ENCODE measurements around the gene IRX6. TPM values are rescaled to one million over a fixed set of nuclear protein-coding genes. Genes with fewer than 3 reads are reported as not detected.
A peak's percentile ranks its signal among the peaks of the same experiment; 100 is the strongest.

IRX6 gene
- total RNA-seq, 2 donors from 2014 or later, result not detected

DNA sequence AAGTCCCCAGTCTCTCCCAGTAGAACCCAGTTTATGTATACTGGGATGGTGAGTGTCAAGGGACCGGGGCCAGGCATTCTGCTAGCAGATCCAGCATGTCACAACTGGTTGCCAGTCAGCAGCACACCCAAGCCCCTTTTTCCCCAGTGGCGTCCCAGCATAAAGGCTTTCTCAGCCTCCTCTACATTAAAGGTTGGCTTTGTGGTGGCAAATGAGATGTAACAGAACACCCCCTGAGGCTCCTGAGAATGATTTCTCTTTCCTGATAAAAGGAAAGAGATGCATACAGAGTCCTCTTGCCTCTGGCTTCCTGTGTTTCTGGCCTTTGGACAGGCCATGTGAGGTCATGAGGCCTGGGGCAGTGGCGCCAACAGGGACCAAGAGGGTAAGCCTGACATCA lies 27.9 kb downstream of the IRX6 start:
- Mint-ChIP-seq H3K4me3 (no peak overlapping the region), H3K27ac (no peak overlapping the region), H3K4me1 (ENCODE audit: low read depth) (no peaks in the 10 kb centered on the region), H3K9me3 (peaks cover 1 to 2% of the 10 kb centered on the region in 2 donors), H3K36me3 (ENCODE audit: insufficient read depth in 2 of 2) (no peaks in the 10 kb centered on the region), H3K27me3 (ENCODE audit: low read depth) (peaks cover 11% of the 10 kb centered on the region)
- DNase-seq (no peak), ATAC-seq (replicated peaks in 1 of 2) (no peak)

GRCh38 chr16:55357241-55357640 lies 33.2 kb downstream of the IRX6 start:
- DNase-seq (no peak), ATAC-seq (replicated peaks in 1 of 2) (no peak)
- no peaks in the 10 kb centered on the region for H3K9me3 Mint-ChIP-seq
- no peaks in the 10 kb centered on the region for H3K4me1 Mint-ChIP-seq (ENCODE audit: low read depth)
- H3K36me3 Mint-ChIP-seq (ENCODE audit: insufficient read depth in 2 of 2), result no peaks in the 10 kb centered on the region
- no peak overlapping the region for H3K4me3 Mint-ChIP-seq
- no peaks in the 10 kb centered on the region for H3K27me3 Mint-ChIP-seq (ENCODE audit: low read depth)
- H3K27ac Mint-ChIP-seq, result no peak overlapping the region

DNA sequence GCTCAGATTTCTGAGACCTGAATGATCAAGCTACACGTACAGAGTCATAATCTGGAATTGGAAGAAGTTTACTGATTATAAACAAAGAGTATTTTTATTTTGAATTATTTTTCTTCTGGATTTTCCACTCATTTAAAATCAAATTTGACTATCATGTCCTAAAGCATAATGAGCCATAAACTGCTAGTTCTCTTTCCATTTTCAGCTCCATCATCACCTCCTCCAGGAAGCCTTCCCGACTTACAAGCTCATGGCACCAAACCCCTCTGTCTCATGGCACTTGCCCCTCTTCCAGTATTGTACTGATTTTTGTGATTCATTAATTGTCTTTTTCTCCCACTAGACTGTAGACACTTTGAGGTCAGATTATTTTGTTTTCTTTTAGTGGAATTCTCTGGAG lies 35.9 kb downstream of the IRX6 start:
- Mint-ChIP-seq H3K9me3 (no peaks in the 10 kb centered on the region), H3K4me1 (ENCODE audit: low read depth) (no peaks in the 10 kb centered on the region), H3K36me3 (ENCODE audit: insufficient read depth in 2 of 2) (no peaks in the 10 kb centered on the region), H3K27ac (no peak overlapping the region), H3K4me3 (no peak overlapping the region), H3K27me3 (ENCODE audit: low read depth) (no peaks in the 10 kb centered on the region)
- DNase-seq, result no peak
- ATAC-seq (replicated peaks in 1 of 2), result no peak

GRCh38 chr16:55364811-55365210 lies 40.8 kb downstream of the IRX6 start:
- no peak for DNase-seq
- Mint-ChIP-seq H3K4me3 (no peak overlapping the region), H3K9me3 (no peaks in the 10 kb centered on the region), H3K27me3 (ENCODE audit: low read depth) (peaks cover 13% of the 10 kb centered on the region), H3K27ac (no peak overlapping the region), H3K36me3 (ENCODE audit: insufficient read depth in 2 of 2) (no peaks in the 10 kb centered on the region), H3K4me1 (ENCODE audit: low read depth) (no peaks in the 10 kb centered on the region)
- ATAC-seq (replicated peaks in 1 of 2), result no peak

DNA sequence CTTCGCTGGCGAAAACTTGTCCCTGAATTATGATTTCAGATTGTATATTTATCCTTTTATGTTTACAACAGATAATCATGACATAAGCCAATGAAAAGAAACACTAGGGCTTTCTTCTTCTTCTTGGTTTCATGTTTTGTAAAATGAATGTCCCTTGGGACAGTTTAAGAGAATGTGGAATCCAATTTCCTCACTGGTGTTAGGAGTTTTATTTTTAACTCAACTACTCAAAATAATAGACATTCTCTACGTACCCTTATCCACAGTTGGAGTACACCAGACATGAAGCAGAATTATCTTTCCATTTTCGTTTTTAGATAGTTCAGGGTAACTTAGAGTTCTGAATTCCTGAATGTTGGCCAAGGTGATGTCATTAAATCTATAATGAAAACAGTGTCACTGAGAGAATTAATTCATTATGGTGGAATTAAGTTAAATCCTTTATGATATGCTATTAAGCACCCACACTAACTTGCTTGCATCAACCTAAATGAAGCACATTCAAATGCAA lies 43.4 kb downstream of the IRX6 start:
- Mint-ChIP-seq H3K27me3 (ENCODE audit: low read depth) (peaks cover 38% of the 10 kb centered on the region), H3K4me1 (ENCODE audit: low read depth) (peaks cover 6% of the 10 kb centered on the region), H3K4me3 (no peak overlapping the region), H3K36me3 (ENCODE audit: insufficient read depth in 2 of 2) (no peaks in the 10 kb centered on the region), H3K27ac (no peak overlapping the region), H3K9me3 (no peaks in the 10 kb centered on the region)
- no peak for ATAC-seq (replicated peaks in 1 of 2)
- DNase-seq, result no peak

DNA sequence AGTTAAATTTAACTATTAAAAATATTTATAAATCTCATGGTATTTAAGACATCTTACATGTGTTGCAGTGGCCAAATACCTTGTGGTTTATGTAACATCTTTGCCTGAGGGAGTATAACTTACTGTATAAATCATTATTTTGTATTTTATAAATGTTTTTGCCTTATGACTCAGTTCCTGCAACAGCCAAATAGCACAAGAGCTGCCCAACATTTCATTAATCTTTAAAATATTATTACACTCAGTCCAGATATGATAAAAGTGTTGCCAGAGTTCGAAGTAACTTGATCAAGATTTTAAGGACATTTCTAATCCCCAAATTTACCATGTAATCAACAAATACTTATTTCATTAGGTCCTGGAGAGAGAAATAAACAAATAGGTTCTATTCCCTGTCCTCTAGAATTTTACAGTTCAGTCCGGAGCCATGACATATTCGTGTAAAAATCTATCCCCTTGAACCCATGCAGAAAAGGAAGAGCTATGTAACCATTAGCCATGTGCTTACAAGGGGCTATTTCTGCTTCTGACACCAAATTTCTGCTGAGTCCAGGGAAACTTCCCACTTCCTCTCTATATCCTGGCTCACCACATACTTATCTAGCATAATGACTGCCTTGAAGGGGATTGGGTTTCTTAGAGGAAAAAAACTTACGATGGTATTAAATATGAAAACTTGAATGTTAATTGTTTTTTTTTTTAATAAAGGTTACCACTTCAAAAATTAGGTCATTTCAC lies 44.0 kb downstream of the IRX6 start:
- H3K9me3 Mint-ChIP-seq, result no peaks in the 10 kb centered on the region
- H3K27me3 Mint-ChIP-seq (ENCODE audit: low read depth), result peaks cover 45% of the 10 kb centered on the region
- DNase-seq, result no peak
- no peaks in the 10 kb centered on the region for H3K36me3 Mint-ChIP-seq (ENCODE audit: insufficient read depth in 2 of 2)
- no peak for ATAC-seq (replicated peaks in 1 of 2)
- H3K4me3 Mint-ChIP-seq, result no peak overlapping the region
- H3K27ac Mint-ChIP-seq, result no peak overlapping the region
- H3K4me1 Mint-ChIP-seq (ENCODE audit: low read depth), result peaks cover 6% of the 10 kb centered on the region

DNA sequence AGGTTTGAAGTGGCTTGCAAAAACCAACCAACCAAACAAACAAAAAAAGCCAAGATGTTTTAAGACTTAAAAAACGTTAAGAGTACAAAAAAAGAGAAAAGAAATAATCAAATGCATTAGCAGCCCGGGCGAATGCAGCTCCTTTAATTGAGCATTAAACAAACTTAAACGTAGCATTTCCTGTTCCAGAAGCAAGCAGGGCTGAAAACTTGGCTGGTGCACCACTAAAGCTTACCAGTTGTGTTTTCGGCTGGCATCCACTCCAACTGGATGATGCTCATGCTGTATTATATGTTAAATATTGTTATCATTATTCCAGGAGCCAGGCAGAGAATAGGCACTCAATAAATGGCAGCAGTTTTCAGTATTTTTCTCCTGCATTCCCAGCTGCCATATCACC lies 45.1 kb downstream of the IRX6 start:
- H3K9me3 Mint-ChIP-seq, result no peaks in the 10 kb centered on the region
- no peaks in the 10 kb centered on the region for H3K36me3 Mint-ChIP-seq (ENCODE audit: insufficient read depth in 2 of 2)
- peaks cover 49% of the 10 kb centered on the region for H3K27me3 Mint-ChIP-seq (ENCODE audit: low read depth)
- no peak for DNase-seq
- H3K27ac Mint-ChIP-seq, result no peak overlapping the region
- ATAC-seq (replicated peaks in 1 of 2), result no peak
- no peak overlapping the region for H3K4me3 Mint-ChIP-seq
- H3K4me1 Mint-ChIP-seq (ENCODE audit: low read depth), result peaks cover 6% of the 10 kb centered on the region

DNA sequence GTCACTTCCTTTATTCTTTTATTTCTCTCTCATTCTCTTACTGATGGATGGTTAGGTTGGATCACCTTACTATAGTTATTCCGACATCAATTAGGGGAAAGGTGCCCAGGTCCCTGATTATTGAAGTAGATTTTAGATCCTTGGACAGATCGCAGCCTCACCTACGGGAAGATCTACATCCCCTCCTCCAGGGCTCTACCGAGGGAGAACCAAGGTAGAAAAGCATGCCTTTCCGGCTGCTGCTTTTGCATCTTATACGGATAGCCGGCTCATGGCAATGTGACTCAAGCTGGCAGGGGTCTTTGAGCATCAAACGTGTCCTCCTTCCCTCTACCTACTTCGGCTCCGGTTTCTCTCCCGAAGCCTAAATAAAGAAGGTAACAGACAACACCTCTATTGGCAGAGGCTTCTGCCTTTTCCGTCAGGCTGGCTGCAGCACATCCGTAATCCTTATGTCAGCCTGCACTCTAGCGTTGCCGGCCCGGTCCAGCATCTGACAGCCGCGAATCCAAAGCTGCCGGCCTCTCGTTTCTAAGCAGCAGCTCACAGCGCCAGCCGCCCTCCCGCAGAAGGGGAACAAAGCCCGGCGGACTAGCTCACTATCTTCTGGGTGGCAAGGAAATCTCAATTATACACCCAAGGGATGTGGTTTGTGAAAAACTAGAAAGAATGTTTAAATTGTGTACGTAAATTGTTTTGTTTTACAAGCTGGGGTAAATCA lies 46.9 kb downstream of the IRX6 start:
- DNase-seq, result peak; percentile 3 to 17
- peaks cover 49% of the 10 kb centered on the region for H3K27me3 Mint-ChIP-seq (ENCODE audit: low read depth)

DNA sequence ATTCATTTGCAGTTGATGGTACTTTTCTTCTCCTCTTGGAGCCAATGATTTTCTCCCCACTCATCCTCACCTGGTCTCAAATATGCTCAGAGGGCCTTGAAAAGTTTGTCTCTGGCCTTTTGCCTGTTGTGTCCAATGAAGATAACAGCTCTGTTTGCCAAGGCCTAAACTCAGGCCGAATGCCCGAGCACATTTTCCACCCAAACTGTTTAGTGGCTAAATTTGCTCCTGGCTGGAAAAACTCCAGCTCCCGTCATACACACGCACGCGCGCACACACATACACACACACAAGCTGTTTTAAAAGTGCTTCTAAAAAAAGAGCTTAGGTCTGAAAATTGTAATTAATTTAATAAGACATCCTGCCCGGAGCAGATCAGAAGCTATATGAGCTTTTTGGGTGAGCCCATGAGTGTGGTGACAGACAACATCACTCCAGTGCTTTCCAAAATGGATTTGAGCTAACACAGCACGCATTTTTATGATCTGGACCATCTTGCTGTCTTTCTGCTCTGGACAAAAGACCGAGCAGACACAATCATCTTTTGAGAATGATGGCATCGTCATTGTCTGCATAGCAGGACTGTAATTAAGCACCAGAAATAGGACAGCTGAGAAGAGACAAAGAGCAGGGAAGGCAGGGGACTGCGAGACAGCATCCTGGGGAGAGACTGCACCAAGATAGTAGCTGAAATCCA lies 48.9 kb downstream of the IRX6 start:
- ATAC-seq (replicated peaks in 1 of 2) (no peak), DNase-seq (no peak)
- peaks cover 6% of the 10 kb centered on the region for H3K4me1 Mint-ChIP-seq (ENCODE audit: low read depth)
- no peaks in the 10 kb centered on the region for H3K9me3 Mint-ChIP-seq
- H3K36me3 Mint-ChIP-seq (ENCODE audit: insufficient read depth in 2 of 2), result no peaks in the 10 kb centered on the region
- H3K27me3 Mint-ChIP-seq (ENCODE audit: low read depth), result peaks cover 39% of the 10 kb centered on the region
- no peak overlapping the region for H3K27ac Mint-ChIP-seq
- no peak overlapping the region for H3K4me3 Mint-ChIP-seq

More for the DNA sequence above, 46.9 kb downstream of the IRX6 start:
- no peaks in the 10 kb centered on the region for H3K9me3 Mint-ChIP-seq
- ATAC-seq (replicated peaks in 1 of 2), result no peak
- peaks cover 6% of the 10 kb centered on the region for H3K4me1 Mint-ChIP-seq (ENCODE audit: low read depth)
- H3K36me3 Mint-ChIP-seq (ENCODE audit: insufficient read depth in 2 of 2), result no peaks in the 10 kb centered on the region
- no peak overlapping the region for H3K27ac Mint-ChIP-seq
- peak overlapping the region in 1 of 2 donors; percentile 20 for H3K4me3 Mint-ChIP-seq

DNA sequence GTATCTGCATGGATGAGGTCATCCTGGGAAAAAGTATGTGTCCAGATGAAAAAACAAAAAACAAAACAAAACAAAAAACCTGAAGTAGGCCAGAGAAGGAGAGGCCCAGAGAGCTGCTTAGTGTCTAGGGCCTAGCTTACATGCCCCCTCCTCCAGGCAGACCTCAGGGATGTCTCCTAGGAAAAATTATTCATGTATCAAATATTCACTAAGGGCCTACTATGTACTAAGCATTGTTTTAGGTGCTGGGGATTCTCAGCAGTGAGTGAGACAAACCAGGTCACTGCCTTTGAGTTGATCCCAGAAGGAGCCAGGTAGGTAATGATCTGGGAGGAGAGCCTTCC lies 49.5 kb downstream of the IRX6 start:
- Mint-ChIP-seq H3K4me1 (ENCODE audit: low read depth) (peaks cover 6% of the 10 kb centered on the region), H3K4me3 (no peak overlapping the region), H3K27ac (no peak overlapping the region), H3K9me3 (no peaks in the 10 kb centered on the region), H3K27me3 (ENCODE audit: low read depth) (peaks cover 41% of the 10 kb centered on the region), H3K36me3 (ENCODE audit: insufficient read depth in 2 of 2) (no peaks in the 10 kb centered on the region)
- no peak for DNase-seq
- no peak for ATAC-seq (replicated peaks in 1 of 2)

DNA sequence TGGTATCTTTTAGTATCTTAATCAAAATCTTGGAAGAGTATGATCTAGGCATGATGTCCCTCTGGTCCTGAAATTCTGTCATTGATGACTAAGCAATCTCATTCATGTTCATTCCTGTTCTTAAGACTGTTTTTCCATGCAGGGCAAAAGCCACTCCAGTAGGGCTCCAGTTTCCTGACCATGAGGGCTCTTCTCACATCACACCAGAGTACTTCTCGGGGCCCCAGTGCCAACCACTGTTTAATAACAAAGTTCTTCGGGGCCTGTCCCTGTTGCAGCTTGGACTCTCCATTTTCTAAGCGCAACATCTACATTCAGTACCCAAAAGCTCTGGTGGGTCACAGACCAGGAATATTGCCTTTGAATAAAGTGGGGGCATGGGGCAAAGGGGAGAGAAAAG lies 52.0 kb downstream of the IRX6 start:
- Mint-ChIP-seq H3K36me3 (ENCODE audit: insufficient read depth in 2 of 2) (no peaks in the 10 kb centered on the region), H3K27ac (no peak overlapping the region), H3K9me3 (no peaks in the 10 kb centered on the region), H3K4me3 (no peak overlapping the region), H3K27me3 (ENCODE audit: low read depth) (peaks cover 29% of the 10 kb centered on the region), H3K4me1 (ENCODE audit: low read depth) (no peaks in the 10 kb centered on the region)
- no peak for ATAC-seq (replicated peaks in 1 of 2)
- DNase-seq, result no peak

GRCh38 chr16:55376567-55377167 lies 52.7 kb downstream of the IRX6 start:
- DNase-seq (no peak), ATAC-seq (replicated peaks in 1 of 2) (no peak)
- Mint-ChIP-seq H3K27ac (no peak overlapping the region), H3K4me1 (ENCODE audit: low read depth) (no peaks in the 10 kb centered on the region), H3K9me3 (no peaks in the 10 kb centered on the region), H3K4me3 (no peak overlapping the region), H3K36me3 (ENCODE audit: insufficient read depth in 2 of 2) (no peaks in the 10 kb centered on the region), H3K27me3 (ENCODE audit: low read depth) (peaks cover 23% of the 10 kb centered on the region)

GRCh38 chr16:55377840-55378239 lies 53.8 kb downstream of the IRX6 start:
- DNase-seq, result no peak
- no peak for ATAC-seq (replicated peaks in 1 of 2)
- Mint-ChIP-seq H3K36me3 (ENCODE audit: insufficient read depth in 2 of 2) (no peaks in the 10 kb centered on the region), H3K27ac (no peak overlapping the region), H3K9me3 (no peaks in the 10 kb centered on the region), H3K4me3 (no peak overlapping the region), H3K27me3 (ENCODE audit: low read depth) (peaks cover 11% of the 10 kb centered on the region), H3K4me1 (ENCODE audit: low read depth) (no peaks in the 10 kb centered on the region)

All from activated T-cell treated with anti-CD3 and anti-CD28 coated beads, Interleukin-2, amount 50 U/mL, for 72 hours (primary cell).